DMS153 treated with DMSO at 0.1 percent for 48 hours (cell line): Measurements from ENCODE around the gene RIMBP2.
"Not testable (repeated sequence)": the region's sequence is repeated elsewhere in the genome, so short reads cannot be mapped to it uniquely, and the experiment has no call there.

Experiments used
- DNase-seq: peaks from one replicate; lab custom pipeline; 2025; ENCODE audit not compliant: unreplicated experiment; lab: John Stamatoyannopoulos, UW

Gene RIMBP2

DNA sequence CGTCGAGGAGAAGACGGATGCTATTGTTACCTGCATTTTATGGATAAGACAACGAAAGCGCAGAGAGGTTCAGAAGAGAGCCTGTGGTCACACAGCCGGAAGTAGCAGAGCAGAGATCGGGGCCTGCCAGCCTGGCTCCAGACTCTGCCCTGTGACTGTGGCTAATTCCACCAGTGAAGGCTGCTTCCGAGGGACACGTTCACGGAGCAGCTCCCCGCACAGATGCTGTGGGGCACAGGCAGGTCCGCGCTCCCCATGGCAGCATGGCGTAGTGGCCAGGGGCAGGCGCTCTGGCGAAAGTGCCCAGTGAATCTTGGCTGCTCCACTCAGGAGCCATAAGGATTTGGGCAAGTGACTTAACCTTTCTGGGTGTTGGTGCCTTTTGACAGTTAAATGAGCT is 9.8 kb downstream of the RIMBP2 start:
- DNase-seq = no peak

DNA sequence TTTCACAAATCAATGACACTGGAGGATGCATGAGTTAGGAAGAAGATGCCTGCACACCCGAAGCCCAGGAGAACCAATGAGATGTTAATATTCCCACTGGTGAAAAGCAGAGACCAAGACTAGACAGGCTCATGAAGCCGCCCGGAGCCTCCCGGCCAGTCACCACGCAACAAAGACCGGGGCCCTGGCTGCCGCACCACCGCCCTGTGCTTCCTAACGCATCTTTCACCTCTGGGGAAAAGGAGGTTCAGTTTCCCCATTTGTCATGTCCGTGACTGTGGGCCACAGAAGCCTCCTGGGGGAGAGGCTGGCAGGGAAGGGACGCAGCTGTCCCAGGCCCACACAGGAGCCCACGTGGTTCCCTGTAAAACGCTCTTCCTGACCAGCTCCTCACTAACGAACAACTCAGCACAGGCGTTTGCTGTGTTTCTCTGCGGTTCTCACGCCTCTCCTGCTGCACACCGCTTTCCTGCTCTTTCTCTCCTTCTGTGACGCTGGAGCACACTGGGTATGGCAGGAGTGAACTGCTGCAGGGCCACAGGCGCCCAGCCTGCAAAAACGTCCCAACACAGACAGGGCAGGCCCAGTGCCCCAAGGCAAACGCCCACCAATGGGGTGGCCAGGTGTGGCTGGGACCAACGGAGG is 10.8 kb downstream of the RIMBP2 start:
- DNase-seq = no peak

DNA sequence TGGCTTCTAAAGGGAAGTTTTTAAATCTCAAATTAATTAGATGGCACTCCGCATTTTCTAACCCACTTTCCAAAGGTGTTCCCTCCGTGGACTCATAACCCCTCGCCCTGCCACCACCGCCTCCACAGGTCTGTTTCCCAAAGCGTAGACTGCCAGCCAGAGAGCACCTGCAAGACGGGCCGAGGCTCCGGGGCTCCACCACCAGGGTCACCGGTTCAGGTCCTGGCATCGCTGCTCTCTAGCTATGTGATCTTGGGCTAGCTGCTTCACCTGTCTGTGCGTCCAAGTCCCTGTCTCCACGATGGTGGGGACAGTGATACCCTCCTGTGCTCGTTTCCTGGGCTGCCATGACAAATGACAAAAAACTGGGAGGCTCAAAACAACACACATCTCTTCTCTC is 11.5 kb downstream of the RIMBP2 start:
- no peak for DNase-seq

DNA sequence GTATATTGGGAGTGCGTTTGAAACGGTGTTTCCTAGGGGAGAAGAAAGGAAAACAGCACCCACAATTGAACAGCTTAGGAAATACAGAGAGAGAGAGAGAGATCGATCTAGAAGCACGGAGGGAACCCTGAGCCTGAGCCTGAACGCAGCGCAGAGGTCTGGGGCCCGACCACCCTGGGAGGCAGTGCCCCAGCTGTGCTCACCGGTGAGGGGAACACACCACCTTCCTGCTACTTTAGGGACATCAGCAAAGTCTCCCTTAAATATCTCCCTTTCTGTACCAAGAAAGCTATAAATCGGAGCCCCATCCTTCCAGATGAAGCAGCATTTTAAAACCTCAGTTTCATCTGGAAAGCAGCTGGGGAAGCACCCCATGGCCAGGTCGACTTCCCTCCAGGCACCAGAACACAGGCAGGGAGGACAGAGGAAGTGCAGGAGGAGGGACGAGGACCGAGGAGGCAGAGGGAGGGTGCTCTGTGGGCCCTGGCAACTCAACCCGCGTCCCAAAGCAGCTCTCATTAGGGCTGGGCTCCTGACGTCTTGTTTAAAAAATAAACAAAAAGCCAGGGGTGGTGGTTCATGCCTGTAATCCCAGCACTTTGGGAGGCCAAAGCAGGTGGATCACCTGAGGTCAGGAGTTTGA is 12.2 kb downstream of the RIMBP2 start:
- DNase-seq = no peak

DNA sequence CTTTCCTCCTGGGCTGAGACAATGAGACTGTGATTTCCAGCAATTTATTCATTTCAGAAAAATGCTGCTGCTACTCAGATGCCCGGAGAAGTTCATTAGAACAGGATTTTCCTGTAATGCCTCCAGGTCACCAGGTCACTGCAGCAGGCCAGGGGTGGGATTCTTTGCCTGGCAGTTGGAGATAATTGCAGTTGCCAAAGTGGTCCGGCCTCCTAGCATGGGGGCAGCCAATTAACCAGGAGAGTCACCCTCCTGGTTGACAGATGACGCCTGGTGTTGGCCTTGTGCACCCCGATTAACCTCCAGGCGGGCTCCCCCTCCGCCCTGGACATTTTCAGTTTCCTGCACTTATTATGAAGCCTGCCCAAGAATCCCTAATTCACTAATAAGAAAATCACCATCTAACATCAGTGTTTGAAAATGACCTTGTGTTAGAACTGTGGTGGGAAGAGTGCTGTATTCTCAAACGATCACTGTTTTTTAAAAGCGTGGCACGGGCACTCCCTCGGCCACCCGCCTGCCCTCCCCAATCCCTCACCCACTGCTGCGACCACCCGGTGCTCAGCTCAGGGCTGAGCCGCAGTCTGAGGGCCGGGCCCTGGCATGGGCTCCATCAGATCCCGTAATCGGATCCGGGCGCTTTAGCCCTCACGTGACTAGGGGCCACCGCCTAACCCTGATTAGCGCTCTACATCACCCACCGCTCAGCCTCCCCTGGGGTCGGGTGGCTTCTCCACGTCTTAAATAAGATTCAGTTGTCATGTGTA is 12.9 kb downstream of the RIMBP2 start:
- no peak for DNase-seq

DNA sequence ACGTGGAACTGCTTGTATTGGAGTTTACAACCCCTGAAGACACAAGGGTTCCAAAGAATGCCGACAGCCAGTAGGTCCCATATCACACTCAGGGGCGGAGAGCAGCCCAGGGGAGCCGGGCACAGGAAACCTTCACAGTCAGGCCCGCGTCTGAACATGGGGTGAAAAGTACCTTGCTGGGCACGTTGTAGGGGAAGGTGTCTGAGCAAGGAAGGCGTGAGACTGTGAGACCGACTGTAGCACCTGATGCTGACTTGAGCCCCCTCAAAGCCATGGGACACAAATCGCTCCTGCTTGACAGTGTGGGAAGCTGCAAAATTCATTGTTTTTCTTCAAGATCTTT is 14.7 kb downstream of the RIMBP2 start:
- DNase-seq = no peak

DNA sequence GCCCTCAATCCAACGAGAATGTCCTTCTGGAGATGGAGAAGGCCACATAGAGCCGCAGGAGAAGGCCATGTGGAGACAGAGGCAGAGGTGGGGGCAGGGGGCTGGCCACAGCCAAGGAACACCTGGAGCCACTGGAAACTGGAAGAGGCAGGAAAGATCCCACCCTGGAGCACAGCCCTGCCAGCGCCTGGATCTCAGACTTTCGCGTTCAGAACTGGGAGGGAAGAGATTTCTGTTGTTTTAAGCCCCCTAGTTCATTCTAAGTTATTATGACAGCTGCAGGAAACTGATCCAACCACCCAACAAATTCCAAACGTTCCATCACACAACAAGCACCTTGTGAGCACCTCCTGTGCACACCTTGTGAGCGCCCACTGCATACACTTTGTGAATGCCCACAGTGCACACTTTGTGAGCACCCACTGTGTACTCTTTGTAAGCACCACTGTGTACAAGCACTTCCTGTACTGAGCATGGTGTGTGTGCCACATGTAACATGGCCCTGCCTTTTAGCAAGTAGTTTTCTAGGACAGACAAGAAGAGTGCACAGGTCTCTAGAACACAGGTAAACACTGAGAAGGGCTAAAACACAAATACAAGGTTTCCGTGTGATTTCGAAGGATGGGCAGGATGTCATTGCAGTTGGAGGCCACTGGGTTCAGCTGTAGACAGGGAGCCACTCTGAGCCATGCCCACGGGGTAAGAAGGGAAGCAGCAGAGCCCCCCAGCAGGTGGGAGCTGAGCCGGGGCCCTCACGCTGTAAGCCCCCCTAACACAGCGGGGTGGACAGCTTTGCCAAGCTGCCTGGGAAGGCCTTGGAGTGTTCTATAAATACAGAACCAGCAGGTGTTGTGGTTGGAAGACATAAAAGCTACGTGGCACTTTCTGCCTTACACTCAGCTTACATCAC is 15.4 kb downstream of the RIMBP2 start:
- no peak for DNase-seq

DNA sequence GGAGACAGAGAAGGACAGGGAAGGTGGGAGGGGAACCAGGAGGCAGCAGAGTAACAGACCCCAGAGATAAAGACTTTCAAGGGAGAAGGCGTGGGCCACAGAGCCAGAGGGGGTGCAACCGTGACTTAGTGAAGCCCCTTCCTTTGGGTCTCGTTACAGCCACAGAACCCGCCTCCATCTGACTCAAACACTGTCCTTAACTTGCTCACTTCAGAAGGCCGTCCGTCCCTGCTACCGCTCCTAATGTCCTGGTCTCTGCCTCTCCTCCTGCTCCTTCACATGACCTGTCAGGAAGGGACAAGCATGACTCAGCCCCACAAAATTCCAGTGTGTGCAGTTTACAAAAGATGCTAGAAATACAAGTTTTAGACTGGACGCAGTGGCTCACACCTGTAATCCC is 18.0 kb downstream of the RIMBP2 start:
- no peak for DNase-seq

DNA sequence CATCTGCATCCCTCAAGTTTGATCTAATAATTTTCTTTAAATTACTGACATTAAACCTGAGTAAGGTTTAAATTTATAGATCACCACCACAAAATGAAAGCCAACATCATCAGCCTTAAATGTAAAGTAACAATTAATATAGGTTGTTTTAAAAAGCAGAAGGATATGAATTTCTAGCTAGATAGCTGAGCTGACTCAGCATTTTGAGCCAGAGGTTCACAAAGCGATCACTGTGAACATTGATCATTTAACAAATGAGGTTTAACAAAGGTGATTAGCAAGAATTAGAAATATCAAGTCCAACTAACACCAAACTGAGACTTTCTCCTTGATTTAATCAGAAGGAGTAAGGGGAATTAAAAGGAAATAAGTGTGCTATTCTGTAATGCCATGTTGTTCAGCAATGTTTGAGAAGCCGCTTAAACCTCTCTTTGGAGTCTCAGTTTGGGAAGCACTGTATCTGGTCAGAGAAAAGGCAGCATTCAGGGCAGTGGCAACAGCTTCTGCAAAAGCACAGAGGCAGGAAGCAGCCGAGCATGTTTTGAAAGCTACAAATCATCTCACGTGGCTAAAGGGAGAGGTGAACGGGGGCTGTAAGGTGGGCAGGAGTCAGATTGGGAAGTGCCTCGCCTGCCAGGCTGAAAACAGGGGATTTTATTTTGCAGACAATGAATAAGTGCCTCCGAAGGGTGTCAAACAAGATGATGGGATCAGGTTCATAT is 19.6 kb downstream of the RIMBP2 start:
- DNase-seq = no peak

DNA sequence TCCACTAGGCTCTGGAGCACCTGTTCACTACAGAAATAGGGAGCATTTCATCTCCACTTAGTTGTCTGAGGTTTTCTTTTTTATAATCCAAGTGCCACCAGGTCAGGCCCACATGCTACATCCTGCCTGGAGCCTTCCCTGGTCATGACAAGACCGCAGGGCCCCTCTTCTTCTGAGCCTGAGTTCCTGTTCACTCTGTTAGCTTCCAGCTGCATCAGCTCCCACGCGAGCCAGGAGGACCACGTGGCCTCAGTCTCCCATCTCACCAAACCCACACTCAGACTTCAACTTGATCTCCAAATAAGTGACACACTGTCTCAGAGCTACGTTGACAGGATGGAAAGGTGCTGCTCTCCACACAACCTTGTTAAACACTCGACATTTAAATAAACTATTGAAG is 21.0 kb downstream of the RIMBP2 start:
- no peak for DNase-seq

DNA sequence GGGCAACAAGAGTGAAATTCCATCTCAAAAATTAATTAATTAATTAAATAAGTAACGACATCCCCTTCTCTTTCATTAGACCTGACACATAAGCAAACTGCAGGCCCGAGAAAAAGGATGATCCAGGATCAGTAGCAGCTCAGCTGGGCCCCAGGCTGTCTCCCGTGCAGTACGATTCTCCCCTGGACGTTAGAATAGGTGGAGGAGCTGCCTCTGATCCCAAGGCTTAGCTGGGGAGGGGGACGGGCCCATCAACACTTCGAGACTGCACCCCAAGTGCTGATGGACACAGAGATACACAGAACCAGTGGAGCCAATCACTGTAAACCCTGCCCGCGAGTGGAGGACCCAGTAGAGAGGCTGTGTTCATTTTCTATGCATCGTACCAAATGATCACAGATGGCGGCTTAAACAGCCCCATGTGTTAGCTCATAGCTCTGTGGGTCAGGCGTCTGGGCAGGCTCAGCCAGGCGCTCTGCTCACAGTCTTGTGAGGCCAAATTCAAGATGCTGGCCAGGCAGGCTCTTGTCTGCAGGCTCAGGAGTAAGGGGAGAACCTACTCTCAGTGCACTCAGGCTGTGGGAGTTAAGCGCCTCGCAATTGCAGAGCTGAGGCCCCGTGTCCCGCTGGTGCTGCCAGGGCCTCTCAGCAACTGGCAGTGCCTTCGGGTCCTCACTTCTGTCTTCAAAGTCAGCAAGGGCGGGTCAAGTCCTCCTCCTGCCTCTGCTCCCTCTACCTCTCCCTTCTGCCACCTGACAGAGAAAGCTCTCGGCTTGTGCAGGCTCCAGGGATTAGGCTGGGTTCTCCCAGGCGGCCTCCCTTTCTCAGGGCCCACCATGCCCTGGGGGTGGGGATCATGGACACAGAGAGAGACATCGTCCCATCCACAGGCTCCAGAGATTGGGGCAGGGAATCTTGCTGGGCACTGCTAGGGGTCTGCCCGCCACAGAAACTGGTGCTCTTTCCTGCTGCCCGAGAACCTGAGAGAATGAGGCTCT is 26.4 kb downstream of the RIMBP2 start:
- DNase-seq = no peak

DNA sequence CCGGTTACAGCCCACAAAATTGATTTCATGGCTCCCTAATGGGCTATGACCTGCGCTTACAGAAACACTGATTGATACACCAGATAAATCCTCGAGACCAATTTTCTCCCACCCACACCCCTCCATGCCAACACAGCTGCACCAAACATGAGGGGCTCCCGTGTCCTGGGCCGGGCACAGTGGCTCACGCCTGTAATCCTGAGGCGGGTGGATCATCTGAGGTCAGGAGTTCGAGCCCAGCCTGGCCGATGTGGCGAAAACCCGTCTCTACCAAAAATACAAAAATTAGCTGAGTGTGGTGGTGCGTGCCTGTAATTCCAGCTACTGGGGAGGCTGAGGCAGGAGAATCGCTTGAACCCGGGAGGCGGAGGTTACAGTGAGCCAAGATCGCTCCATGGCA is 27.1 kb downstream of the RIMBP2 start:
- not testable (repeated sequence) for DNase-seq

DNA sequence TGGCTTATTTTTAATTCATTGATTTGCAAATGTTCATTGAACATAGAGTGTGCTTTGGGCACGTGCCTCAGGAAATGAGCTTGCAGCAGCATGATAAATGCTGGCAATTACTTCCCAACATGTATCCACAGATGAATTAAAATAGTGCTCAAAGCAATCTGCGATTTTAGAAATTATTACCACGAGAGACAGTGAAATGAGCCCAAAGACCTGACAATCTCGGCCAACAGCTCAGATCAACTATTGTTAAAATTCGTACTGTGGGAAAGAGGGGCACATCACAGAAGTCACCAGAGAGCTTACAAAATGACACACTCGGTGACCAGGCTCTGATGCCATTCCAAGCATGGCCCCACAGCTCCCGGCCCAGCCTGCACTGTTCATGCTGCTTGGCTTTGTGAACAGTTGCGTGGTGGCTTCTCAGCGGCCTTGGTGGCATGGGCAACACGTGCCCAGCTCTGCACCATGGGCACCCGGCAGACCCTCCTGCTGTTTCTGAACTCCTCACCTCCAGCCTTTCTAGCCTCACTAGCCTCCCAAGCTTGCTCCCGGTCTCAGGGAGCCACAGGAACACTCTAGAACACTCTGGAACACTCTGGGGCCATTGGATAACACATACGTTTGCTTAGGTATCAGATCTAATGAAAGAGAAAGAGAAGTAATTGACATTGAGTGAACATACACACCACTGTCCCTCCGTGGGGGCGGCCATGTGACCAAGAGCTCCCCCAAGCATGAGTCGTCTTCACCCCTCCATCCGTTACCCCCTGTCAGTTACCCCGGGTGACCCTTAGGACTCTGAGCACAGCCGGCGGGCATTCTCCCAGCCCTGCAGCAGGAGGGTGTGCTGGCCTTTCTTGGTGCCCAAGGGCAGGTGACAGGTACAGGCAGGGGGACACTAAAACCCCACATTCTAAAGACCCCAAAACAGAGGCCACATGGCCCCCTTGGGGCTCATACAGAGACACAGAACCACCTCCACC is 28.0 kb downstream of the RIMBP2 start:
- DNase-seq = no peak

DNA sequence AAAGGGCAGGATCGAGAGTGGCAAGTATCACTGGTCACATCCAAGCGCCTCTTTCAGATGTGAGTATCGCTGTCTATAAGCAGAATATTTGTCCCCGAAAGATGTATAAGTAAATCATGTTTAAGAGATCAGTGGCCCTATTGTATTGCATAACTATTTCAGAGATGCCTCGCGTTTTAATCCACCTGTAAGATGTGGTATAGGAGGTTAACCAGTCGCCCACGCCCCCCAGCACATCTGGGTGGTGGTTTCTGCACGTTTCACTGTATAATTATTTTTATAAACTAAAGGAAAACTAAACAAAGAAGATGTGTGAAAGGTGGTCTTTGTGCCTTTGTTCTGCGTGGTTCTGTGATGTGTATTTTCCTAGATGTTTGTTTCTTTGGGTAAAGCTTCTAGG is 28.9 kb downstream of the RIMBP2 start:
- DNase-seq = no peak

DNA sequence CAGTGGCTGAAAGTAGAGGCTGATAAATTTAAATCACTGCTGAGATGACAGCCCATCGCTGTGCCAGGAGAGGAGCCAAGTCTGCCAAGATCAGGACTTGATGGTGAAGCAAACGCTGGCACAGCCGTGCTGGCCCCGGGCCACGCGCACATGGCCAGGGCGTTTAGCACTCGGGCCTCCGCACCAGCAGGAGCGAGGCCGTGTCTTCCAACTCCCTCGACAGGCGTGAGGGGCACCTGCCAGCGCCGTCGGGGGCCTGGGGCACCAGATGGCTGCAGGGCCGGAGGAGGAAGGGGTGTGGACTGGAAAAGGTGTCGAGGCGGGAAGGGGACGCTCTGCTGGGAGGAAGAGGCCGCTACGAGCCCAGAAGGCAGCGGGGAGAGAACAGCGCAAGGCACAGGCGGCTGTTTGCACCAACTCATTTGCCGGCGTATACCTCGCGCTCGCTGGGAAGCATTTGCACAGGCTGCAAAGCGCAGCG is 29.5 kb downstream of the RIMBP2 start:
- no peak for DNase-seq

DNA sequence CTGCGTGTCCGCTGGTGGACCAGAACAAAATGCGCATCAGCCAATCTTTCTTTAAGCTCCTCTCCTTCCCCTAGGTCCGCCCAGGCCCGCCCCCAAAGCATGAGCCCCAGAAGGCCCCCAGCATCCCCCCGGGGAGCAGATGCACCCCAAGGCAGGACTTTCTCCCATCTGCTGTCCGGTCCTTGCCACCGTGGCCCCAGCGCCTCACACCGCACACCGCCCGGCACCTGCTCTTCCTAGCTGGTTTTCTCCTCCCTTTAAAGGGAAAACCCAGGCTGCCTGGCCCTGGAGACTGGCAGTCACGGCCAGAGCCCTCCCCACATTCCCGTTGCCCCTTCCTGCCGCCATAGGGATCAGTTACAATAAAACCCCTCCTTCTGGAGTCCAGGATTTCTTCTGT is 30.2 kb downstream of the RIMBP2 start:
- DNase-seq = no peak

DNA sequence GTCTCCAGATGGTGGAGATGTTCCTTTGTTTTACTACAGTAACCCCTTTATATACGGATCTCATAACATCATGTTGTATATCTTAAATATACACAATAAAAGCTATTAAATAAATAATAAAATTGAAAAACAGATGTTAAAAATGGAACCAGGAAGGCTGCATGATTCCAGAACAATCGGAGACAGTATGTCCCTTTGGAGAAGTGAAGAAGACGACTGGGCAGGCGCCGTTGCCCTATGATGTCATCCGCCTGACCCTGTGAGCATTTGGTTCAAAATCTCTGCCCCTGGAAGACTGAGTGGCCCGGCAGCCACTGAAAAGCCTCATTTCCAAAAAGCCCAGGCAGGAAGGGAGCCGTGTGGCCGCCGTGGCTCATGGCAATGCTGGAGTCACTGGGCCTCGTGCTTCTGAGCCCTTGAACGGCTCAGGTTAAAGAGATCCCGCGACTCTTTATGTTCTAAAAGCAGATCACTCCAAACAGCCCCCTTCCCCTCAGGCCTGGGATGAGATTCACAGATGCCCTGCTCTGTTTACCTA is 30.8 kb downstream of the RIMBP2 start:
- no peak for DNase-seq

DNA sequence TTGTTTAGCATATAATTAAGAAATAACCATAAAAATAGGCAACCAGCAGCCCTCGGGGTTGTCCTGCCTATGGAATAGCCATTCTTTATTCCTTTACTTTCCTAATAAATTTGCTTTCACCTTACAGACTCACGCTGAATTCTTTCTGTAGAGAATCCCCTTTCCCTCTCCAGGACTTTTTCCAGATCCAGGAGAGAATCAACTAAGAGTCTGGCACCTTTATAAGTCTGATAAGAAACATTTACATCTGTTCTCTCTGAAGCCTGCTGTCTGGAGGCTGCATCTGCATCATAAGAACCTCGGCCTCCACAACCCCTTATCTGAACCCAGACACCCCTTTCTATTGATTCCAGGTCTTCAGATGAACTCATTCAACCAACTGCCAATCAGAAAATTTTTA is 32.3 kb downstream of the RIMBP2 start:
- DNase-seq = no peak
